WTC11 (cell line): Measurements from ENCODE around the gene CETP. TPM values are rescaled to one million over a fixed set of nuclear protein-coding genes. Genes with fewer than 3 reads are reported as not detected.

Experiments
- ATAC-seq: fragments of 200-7000 bp; cut with Tn5 transposase; 2 replicates; pipeline ENCODE4 v1.10.0; 2021; ENCODE audit warnings: mild to moderate bottlenecking, moderate library complexity
- CTCF ChIA-PET: fragments of 300-600 bp; sonication (Branson Sonifier 250); formaldehyde crosslinking; loops from one replicate; lab custom pipeline; 2021; ENCODE audit warnings: antibody characterized with exemption; lab: Charles Lee
- POLR2A ChIA-PET: fragments of 350-600 bp; sonication (Branson Sonifier 250); formaldehyde crosslinking; loops from one replicate; lab custom pipeline; 2021; ENCODE audit warnings: antibody characterized with exemption; lab: Charles Lee
- DNase-seq: peaks from one replicate; pipeline ENCODE4 v3.0.0; 2021; ENCODE audit warnings: low spot score
- H3K27ac Mint-ChIP-seq: 2 replicates; pipeline ENCODE4 v1.8.0; 2021; ENCODE audit warnings: mixed read lengths
- H3K27me3 Mint-ChIP-seq: 2 replicates; pipeline ENCODE4 v1.8.0; 2021; ENCODE audit warnings: low read depth, mild to moderate bottlenecking, moderate library complexity, mixed read lengths
- H3K36me3 Mint-ChIP-seq: 2 replicates; pipeline ENCODE4 v1.8.0; 2021; ENCODE audit warnings: mixed read lengths
- H3K4me1 Mint-ChIP-seq: 2 replicates; pipeline ENCODE4 v1.8.0; 2022; ENCODE audit warnings: mixed read lengths
- H3K4me3 Mint-ChIP-seq: 2 replicates; pipeline ENCODE4 v1.8.0; 2021; ENCODE audit warnings: mild to moderate bottlenecking, moderate library complexity, mixed read lengths
- H3K9me3 Mint-ChIP-seq: 2 replicates; pipeline ENCODE4 v1.8.0; 2021; ENCODE audit warnings: mixed read lengths
- CREM ChIP-seq: sonication (generic); formaldehyde crosslinking; IDR thresholded peaks from 2 replicates; pipeline ENCODE4 v1.8.1; 2022; ENCODE audit warnings: mild to moderate bottlenecking, missing genetic modification reagents, moderate library complexity
- ELF4 ChIP-seq: sonication (generic); formaldehyde crosslinking; IDR thresholded peaks from 2 replicates; pipeline ENCODE4 v1.8.1; 2022; ENCODE audit warnings: low read depth, mild to moderate bottlenecking, moderate library complexity, missing genetic modification reagents
- ESRRA ChIP-seq: sonication (generic); formaldehyde crosslinking; IDR thresholded peaks from 2 replicates; pipeline ENCODE4 v1.8.1; 2022; ENCODE audit warnings: mild to moderate bottlenecking, missing genetic modification reagents, borderline replicate concordance
- FOXJ3 ChIP-seq: sonication (generic); formaldehyde crosslinking; IDR thresholded peaks from 2 replicates; pipeline ENCODE4 v1.9.0; 2021; ENCODE audit warnings: missing genetic modification reagents, mild to moderate bottlenecking, borderline replicate concordance
- GABPB1 ChIP-seq: sonication (generic); formaldehyde crosslinking; IDR thresholded peaks from 2 replicates; pipeline ENCODE4 v1.8.1; 2023; ENCODE audit warnings: mild to moderate bottlenecking, missing genetic modification reagents
- JAZF1 ChIP-seq: fragments of 250-450 bp; sonication (Bioruptor Pico); IDR thresholded peaks from 2 replicates; pipeline ENCODE4 v1.9.0; 2021; ENCODE audit warnings: moderate library complexity, mild to moderate bottlenecking, inconsistent platforms
- JUN ChIP-seq: sonication (generic); formaldehyde crosslinking; IDR thresholded peaks from 2 replicates; pipeline ENCODE4 v1.8.0; 2023; ENCODE audit warnings: mild to moderate bottlenecking, missing genetic modification reagents
- KAT7 ChIP-seq: sonication (generic); formaldehyde crosslinking; IDR thresholded peaks from 2 replicates; pipeline ENCODE4 v1.8.1; 2023; ENCODE audit warnings: missing genetic modification reagents, mild to moderate bottlenecking, borderline replicate concordance
- RELA ChIP-seq: sonication (generic); formaldehyde crosslinking; IDR thresholded peaks from 2 replicates; pipeline ENCODE4 v1.8.1; 2022; ENCODE audit warnings: missing genetic modification reagents, mild to moderate bottlenecking, borderline replicate concordance
- TCF7 ChIP-seq: sonication (generic); formaldehyde crosslinking; IDR thresholded peaks from 2 replicates; pipeline ENCODE4 v1.8.0; 2022; ENCODE audit warnings: mild to moderate bottlenecking, low read depth, missing genetic modification reagents, moderate library complexity
- ZNF138 ChIP-seq: sonication (generic); formaldehyde crosslinking; conservative IDR thresholded peaks from 2 replicates; pipeline ENCODE4 v1.8.1; 2022; ENCODE audit warnings: mild to moderate bottlenecking, moderate library complexity, missing genetic modification reagents
- total RNA-seq: library from RNA; stranded (reverse); gene quantifications from 3 replicates; pipeline ENCODE4 v1.2.3, GENCODE V29; 2021
- TF ChIP-seq, protein P1 (sequence below): sonication (generic); formaldehyde crosslinking; IDR thresholded peaks from 2 replicates; pipeline ENCODE4 v1.8.0; 2022; ENCODE audit warnings: mild to moderate bottlenecking, missing genetic modification reagents
- TF ChIP-seq, protein P2 (sequence below): fragments of 250-450 bp; sonication (Bioruptor Pico); IDR thresholded peaks from 2 replicates; pipeline ENCODE4 v1.9.0; 2021; ENCODE audit warnings: mild to moderate bottlenecking, borderline replicate concordance
- TF ChIP-seq, protein P3 (sequence below): sonication (generic); formaldehyde crosslinking; IDR thresholded peaks from 2 replicates; pipeline ENCODE4 v1.8.0; 2023; ENCODE audit warnings: mild to moderate bottlenecking, missing genetic modification reagents
- TF ChIP-seq, protein P4 (sequence below): sonication (generic); formaldehyde crosslinking; IDR thresholded peaks from 2 replicates; pipeline ENCODE4 v1.8.1; 2023; ENCODE audit warnings: mild to moderate bottlenecking, missing genetic modification reagents
- TF ChIP-seq, protein P5 (sequence below): sonication (generic); formaldehyde crosslinking; IDR thresholded peaks from 2 replicates; pipeline ENCODE4 v1.8.1; 2023; ENCODE audit warnings: mild to moderate bottlenecking, moderate library complexity, missing genetic modification reagents
- TF ChIP-seq, protein P6 (sequence below): sonication (generic); formaldehyde crosslinking; IDR thresholded peaks from 2 replicates; pipeline ENCODE4 v1.8.0; 2023; ENCODE audit warnings: missing genetic modification reagents

The CETP gene
- total RNA-seq, 1 experiment from 2014 or later, result not detected

DNA sequence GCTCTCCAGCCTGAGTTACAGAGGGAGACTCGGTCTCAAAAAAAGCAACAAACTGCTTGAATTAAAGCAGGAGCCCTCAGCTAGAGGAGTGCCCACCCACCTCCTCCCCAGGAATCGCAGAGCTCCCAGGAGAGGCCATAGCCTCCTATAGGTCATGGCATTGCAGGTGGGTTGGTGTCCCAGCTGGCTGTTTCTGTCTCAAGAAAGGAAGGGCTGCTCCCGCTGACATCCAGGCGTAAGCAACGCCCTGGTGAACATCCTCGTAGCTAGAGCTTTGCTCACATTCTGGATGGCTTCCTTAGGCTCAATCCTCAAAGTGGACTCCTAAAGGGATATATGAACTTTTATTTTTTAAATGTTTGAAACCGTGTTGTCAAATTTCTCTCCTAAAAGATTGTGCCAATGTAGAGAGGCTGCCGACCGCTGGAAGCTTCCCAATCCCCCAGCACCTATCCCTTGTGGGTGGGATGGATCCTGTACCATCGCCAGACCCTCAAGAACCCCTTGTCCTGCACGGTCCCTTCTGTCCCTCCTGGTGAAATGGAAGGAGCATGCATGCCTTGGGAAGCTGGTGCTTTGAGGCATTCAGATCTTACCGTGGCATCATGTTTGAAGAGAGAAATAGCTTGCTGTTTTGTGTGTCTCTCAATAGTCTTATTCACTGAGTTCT, 33.5 kb downstream of the CETP start:
- POLR2A ChIA-PET, result no interaction called here
- DNase-seq (no peak), ATAC-seq (no peak)
- H3K4me3 Mint-ChIP-seq, result no peak overlapping the region
- H3K27me3 Mint-ChIP-seq, result peaks cover 26% of the 10 kb centered on the region
- H3K9me3 Mint-ChIP-seq, result no peaks in the 10 kb centered on the region
- H3K27ac Mint-ChIP-seq, result no peak overlapping the region
- H3K4me1 Mint-ChIP-seq, result peaks cover 10% of the 10 kb centered on the region
- CTCF ChIA-PET, result interaction anchor here (1.2 to 1.4 kb wide), 2 partner anchors 31 to 97 kb away, joined by 3 to 5 read pairs; partner anchors contain the start of gene CPNE2
- no peaks in the 10 kb centered on the region for H3K36me3 Mint-ChIP-seq
- TF ChIP-seq JUN (CRISPR knock-in tag) (no peak), JAZF1 (CRISPR knock-in tag) (no peak), KAT7 (CRISPR knock-in tag) (no peak), FOXJ3 (CRISPR knock-in tag) (no peak), ESRRA (CRISPR knock-in tag) (no peak), RELA (CRISPR knock-in tag) (no peak), GABPB1 (no peak), ZNF138 (CRISPR knock-in tag) (no peak), CREM (CRISPR knock-in tag) (no peak), ELF4 (CRISPR knock-in tag) (no peak), TCF7 (CRISPR knock-in tag) (no peak)
- TF ChIP-seq, protein P1, sequence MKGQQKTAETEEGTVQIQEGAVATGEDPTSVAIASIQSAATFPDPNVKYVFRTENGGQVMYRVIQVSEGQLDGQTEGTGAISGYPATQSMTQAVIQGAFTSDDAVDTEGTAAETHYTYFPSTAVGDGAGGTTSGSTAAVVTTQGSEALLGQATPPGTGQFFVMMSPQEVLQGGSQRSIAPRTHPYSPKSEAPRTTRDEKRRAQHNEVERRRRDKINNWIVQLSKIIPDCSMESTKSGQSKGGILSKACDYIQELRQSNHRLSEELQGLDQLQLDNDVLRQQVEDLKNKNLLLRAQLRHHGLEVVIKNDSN (CRISPR knock-in tag), result no peak
- TF ChIP-seq, protein P2, sequence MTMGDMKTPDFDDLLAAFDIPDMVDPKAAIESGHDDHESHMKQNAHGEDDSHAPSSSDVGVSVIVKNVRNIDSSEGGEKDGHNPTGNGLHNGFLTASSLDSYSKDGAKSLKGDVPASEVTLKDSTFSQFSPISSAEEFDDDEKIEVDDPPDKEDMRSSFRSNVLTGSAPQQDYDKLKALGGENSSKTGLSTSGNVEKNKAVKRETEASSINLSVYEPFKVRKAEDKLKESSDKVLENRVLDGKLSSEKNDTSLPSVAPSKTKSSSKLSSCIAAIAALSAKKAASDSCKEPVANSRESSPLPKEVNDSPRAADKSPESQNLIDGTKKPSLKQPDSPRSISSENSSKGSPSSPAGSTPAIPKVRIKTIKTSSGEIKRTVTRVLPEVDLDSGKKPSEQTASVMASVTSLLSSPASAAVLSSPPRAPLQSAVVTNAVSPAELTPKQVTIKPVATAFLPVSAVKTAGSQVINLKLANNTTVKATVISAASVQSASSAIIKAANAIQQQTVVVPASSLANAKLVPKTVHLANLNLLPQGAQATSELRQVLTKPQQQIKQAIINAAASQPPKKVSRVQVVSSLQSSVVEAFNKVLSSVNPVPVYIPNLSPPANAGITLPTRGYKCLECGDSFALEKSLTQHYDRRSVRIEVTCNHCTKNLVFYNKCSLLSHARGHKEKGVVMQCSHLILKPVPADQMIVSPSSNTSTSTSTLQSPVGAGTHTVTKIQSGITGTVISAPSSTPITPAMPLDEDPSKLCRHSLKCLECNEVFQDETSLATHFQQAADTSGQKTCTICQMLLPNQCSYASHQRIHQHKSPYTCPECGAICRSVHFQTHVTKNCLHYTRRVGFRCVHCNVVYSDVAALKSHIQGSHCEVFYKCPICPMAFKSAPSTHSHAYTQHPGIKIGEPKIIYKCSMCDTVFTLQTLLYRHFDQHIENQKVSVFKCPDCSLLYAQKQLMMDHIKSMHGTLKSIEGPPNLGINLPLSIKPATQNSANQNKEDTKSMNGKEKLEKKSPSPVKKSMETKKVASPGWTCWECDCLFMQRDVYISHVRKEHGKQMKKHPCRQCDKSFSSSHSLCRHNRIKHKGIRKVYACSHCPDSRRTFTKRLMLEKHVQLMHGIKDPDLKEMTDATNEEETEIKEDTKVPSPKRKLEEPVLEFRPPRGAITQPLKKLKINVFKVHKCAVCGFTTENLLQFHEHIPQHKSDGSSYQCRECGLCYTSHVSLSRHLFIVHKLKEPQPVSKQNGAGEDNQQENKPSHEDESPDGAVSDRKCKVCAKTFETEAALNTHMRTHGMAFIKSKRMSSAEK (CRISPR knock-in tag), result no peak
- TF ChIP-seq, protein P3, sequence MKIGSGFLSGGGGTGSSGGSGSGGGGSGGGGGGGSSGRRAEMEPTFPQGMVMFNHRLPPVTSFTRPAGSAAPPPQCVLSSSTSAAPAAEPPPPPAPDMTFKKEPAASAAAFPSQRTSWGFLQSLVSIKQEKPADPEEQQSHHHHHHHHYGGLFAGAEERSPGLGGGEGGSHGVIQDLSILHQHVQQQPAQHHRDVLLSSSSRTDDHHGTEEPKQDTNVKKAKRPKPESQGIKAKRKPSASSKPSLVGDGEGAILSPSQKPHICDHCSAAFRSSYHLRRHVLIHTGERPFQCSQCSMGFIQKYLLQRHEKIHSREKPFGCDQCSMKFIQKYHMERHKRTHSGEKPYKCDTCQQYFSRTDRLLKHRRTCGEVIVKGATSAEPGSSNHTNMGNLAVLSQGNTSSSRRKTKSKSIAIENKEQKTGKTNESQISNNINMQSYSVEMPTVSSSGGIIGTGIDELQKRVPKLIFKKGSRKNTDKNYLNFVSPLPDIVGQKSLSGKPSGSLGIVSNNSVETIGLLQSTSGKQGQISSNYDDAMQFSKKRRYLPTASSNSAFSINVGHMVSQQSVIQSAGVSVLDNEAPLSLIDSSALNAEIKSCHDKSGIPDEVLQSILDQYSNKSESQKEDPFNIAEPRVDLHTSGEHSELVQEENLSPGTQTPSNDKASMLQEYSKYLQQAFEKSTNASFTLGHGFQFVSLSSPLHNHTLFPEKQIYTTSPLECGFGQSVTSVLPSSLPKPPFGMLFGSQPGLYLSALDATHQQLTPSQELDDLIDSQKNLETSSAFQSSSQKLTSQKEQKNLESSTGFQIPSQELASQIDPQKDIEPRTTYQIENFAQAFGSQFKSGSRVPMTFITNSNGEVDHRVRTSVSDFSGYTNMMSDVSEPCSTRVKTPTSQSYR (CRISPR knock-in tag), result no peak
- TF ChIP-seq, protein P4, sequence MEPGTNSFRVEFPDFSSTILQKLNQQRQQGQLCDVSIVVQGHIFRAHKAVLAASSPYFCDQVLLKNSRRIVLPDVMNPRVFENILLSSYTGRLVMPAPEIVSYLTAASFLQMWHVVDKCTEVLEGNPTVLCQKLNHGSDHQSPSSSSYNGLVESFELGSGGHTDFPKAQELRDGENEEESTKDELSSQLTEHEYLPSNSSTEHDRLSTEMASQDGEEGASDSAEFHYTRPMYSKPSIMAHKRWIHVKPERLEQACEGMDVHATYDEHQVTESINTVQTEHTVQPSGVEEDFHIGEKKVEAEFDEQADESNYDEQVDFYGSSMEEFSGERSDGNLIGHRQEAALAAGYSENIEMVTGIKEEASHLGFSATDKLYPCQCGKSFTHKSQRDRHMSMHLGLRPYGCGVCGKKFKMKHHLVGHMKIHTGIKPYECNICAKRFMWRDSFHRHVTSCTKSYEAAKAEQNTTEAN (CRISPR knock-in tag), result no peak
- TF ChIP-seq, protein P5, sequence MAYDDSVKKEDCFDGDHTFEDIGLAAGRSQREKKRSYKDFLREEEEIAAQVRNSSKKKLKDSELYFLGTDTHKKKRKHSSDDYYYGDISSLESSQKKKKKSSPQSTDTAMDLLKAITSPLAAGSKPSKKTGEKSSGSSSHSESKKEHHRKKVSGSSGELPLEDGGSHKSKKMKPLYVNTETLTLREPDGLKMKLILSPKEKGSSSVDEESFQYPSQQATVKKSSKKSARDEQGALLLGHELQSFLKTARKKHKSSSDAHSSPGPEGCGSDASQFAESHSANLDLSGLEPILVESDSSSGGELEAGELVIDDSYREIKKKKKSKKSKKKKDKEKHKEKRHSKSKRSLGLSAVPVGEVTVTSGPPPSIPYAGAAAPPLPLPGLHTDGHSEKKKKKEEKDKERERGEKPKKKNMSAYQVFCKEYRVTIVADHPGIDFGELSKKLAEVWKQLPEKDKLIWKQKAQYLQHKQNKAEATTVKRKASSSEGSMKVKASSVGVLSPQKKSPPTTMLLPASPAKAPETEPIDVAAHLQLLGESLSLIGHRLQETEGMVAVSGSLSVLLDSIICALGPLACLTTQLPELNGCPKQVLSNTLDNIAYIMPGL (CRISPR knock-in tag), result no peak
- TF ChIP-seq, protein P6, sequence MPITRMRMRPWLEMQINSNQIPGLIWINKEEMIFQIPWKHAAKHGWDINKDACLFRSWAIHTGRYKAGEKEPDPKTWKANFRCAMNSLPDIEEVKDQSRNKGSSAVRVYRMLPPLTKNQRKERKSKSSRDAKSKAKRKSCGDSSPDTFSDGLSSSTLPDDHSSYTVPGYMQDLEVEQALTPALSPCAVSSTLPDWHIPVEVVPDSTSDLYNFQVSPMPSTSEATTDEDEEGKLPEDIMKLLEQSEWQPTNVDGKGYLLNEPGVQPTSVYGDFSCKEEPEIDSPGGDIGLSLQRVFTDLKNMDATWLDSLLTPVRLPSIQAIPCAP (CRISPR knock-in tag), result no peak
